Measurements from ENCODE around the gene ZBTB42.
A peak's percentile ranks its signal among the peaks of the same experiment; 100 is the strongest.
"Not testable (repeated sequence)": the region's sequence is repeated elsewhere in the genome, so short reads cannot be mapped to it uniquely, and the experiment has no call there.

The ZBTB42 gene

DNA sequence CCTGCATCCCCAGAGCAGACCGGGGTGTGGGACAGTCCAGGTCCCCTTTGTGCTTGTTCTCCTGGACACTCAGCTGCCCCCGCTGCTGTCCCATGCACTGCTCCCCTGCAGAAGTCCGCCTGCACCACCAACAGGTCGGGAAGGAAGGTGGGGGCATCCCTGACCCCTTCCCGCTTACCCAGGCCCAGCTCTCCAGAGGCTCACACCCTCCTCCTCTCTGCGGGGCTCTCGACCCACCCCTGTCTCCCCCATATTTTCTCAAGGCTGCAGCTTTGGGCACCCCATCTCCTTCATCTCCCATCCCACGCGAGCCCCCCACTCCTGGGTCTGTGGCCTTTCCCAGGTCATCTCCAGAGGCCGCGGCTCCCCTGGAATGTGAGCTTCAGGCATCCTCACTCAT lies 9.4 kb downstream of the ZBTB42 start:
- no peak for DNase-seq (ENCODE audit: low read depth in 2 of 2)

DNA sequence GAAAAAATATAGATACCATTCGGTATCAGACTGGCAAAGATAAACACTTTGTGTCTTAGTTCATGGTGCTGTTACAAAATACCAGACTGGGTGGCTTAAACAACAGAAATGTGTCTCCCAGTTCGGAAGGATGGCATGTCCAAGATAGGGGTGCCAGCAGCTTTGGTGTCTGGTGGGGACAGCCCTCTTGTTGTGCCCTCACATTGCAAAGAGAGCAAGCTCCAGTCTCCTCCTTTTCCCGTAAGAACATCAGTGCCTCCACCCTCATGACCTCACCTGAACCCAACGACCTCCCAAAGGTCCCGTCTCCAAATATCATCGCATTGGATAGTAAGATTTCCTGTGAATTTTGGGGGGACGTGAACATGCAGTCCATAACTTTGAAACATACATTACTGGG lies 12.4 kb downstream of the ZBTB42 start:
- DNase-seq (ENCODE audit: low read depth in 2 of 2) = no peak

DNA sequence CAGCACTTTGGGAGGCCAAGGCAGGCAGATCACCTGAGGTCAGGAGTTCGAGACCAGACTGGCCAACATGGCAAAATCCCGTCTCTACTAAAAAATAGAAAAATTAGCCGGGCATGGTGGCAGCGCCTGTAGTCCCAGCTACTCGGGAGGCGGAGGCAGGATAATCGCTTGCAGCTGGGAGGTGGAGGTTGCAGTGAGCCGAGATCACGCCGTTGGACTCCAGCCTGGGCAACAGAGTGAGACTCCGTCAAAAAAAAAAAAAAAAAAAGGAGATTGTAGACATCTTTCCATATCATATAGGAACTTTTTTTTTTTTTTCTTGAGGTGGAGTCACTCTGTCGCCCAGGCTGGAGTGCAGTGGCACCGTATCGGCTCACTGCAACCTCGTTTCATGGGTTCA lies 13.8 kb downstream of the ZBTB42 start:
- DNase-seq (ENCODE audit: low read depth in 2 of 2) = not testable (repeated sequence)

DNA sequence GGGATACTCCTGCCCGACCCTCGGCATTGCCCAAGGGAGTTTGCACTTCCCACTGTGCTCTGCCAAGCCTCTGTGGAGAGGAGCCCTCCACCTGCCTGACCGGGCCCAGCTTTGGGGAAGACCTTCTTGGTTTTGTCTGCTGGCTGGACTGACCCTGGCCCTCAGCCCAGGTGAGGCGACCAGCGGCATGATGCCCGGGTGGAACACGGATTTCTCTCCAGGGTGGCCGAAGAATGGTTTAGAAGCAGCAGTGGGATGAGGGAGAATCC lies 15.6 kb downstream of the ZBTB42 start:
- DNase-seq (ENCODE audit: low read depth in 2 of 2) = no peak

GRCh38 chr14:104817930-104818713 lies 17.2 kb downstream of the ZBTB42 start:
- DNase-seq (ENCODE audit: low read depth in 2 of 2) = no peak

- no peak for DNase-seq (ENCODE audit: low read depth in 2 of 2)
Observed at GRCh38 chr14:104818714-104819161, 17.8 kb downstream of the ZBTB42 start.

DNA sequence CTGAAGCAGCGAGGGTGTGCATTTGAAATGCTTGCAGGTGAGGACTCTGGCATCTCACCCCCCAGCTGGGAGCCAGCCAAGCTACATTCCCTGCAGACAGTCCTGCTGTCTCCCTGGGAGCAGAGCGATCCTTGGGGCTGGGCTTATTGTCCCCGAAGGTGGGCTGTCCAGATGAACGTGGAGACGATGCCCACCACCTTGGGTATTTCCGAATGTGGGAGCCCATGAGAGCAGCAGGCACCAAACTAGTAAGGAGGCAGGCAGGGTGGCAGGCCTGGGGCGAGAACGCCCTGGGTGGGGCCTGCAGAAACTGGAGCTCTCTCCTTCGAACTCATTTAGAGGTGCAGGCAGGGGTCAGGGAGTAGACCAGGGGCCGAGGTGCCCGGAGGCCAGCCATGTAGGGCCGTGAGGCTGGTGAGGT lies 18.5 kb downstream of the ZBTB42 start:
- no peak for DNase-seq (ENCODE audit: low read depth in 2 of 2)

GRCh38 chr14:104820669-104821228 lies 19.8 kb downstream of the ZBTB42 start:
- DNase-seq (ENCODE audit: low read depth in 2 of 2) = no peak

GRCh38 chr14:104821229-104821945 lies 20.5 kb downstream of the ZBTB42 start:
- DNase-seq (ENCODE audit: low read depth in 2 of 2) = no peak

GRCh38 chr14:104821971-104822608 lies 21.2 kb downstream of the ZBTB42 start:
- DNase-seq (ENCODE audit: low read depth in 2 of 2) = no peak

DNA sequence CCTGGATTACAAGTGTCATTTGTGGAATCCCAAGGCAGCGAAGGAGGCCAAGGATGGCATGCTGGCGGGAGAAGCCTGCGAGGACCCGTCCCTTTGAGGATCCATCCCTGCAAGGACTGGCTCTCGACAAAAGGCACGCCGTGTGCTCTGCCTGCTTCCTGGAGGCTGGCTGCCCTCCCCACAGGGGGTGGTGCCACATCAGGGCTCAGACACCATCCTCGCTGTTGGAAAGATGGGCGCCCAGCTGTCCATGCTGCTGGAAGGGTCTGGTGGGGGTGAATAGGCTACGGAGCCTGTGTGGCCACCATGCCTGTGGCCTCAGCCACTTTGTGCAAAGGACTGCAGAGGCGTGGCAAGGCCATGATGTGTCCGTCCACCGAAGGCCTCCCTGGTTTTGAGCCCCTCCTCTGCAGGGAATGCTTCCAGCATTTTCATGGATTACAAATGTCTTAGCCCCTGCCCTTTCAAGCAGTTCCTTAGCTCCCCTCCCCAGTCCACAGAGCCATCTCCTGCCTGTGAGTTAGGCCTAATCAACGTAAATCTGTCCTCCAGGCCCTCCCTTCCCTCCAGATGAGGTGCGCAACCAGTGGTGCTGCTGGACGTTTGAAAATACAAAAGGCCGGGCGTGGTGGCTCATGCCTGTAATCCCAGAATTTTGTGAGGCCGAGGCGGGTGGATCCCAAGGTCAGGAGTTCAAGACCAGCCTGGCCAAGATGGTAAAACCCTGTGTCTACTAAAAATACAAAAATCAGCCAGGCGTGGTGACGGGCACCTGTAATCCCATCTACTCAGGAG lies 22.1 kb downstream of the ZBTB42 start:
- no peak for DNase-seq (ENCODE audit: low read depth in 2 of 2)

DNA sequence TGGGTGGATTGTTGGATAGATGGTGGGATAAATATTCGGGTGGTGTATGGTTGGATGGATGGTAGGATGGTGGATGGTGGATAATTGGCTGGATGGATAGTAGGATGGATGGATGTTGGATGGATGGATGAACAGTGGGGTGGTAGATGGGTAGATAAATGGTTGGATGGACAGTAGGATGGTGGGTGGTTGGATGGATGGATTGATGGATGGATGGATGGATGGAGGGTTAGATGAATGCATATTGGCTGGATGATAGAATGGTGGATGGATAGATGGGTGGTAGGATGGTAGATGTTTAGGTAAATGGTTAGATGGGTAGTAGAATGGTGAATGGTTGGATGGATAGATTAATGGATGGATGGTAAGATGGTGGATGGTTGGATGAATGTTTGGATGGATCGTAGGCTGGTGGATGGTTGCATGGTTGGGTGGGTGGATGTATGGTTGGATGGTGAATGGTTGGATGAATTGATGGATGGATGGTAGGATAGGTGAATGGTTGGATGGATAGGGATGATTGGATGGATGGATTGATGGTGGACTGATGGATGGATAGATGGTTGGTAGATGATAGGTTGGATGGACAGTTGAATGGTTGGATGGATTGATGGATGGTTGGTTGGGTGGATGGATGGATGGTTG lies 23.6 kb downstream of the ZBTB42 start:
- DNase-seq (ENCODE audit: low read depth in 2 of 2) = no peak

- peak; percentile 81 to 86 for DNase-seq (ENCODE audit: low read depth in 2 of 2)
Observed at GRCh38 chr14:104826189-104826860, 25.4 kb downstream of the ZBTB42 start.

DNA sequence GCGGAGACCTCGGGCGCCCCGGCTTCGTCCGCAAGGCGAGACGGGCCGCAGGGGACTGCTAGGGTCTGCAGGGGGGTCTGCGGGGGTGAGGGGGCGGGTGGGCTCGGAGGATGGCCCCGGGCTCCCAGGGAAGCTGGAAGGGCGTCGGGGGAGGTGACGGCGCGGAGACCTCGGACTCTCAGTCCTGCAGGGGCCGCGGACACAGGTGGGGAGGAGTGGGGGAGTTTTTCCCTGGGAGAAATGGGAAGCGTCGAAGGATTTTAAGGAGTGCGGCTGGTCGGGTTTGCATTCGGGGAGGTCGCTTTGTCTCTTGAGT lies 25.9 kb downstream of the ZBTB42 start:
- no peak for DNase-seq (ENCODE audit: low read depth in 2 of 2)

- DNase-seq (ENCODE audit: low read depth in 2 of 2) = peak; percentile 24 to 32
Observed at GRCh38 chr14:104827177-104828055, 26.5 kb downstream of the ZBTB42 start.

DNA sequence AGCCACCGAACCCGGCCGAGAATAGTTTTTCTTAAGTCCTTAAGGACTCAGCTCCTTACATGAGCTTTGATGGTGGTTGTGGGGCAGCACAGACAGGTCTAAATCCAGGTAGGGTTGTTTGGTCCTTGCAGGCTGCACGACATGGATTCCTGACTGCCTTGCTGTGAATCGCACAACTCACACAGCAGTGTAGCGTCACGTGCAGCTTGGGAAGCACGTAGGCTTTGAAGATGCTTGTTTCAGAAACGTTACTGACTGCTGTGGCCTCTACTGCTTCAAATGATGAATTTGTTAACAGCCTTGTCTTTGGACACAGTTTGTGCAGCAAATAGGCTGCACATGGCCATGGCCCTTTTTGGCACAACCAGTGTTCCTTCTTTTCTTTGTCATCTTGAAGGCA lies 29.9 kb downstream of the ZBTB42 start:
- DNase-seq (ENCODE audit: low read depth in 2 of 2) = no peak

DNA sequence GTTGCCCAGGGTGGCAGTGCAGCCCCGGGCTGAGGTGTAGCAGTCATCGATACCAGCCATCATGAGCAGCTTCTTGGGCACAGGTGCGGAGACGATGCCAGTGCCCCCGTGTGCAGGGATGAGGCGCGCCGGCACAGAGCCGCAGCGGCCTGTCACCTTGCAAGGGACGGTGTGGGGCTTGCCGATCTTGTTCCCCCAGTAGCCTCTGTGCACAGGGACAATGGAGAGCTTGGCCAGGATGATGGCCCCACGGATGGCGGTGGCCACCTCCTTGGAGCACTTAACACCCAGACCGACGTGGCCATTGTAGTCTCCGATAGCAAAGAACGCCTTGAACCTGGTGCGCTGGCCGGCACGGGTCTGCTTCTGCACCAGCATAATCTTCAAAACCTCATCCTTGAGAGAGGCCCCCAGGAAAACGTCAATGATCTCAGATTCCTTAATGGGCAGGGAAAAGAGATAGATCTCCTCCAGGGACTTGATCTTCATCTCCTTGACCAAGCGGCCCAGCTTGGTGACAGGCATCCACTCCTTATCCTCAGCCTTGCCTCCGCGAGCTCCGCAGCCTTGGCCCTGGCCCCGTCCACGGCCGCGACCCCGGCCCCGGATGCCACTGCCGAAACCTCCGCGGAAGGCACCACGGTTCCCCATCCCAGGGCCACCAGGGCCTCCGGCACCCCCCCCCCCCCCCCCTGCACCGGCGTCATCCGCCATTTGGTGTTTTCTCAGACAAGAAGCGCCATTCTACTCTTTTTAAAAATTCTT lies 35.5 kb downstream of the ZBTB42 start:
- not testable (repeated sequence) for DNase-seq (ENCODE audit: low read depth in 2 of 2)

- DNase-seq (ENCODE audit: low read depth in 2 of 2) = no peak
Observed at GRCh38 chr14:104841730-104842129, 40.8 kb downstream of the ZBTB42 start.

- DNase-seq (ENCODE audit: low read depth in 2 of 2) = no peak
Observed at GRCh38 chr14:104843006-104843405, 42.1 kb downstream of the ZBTB42 start.

Data from stimulated activated CD8-positive, alpha-beta memory T cell treated with anti-CD3 and anti-CD28 coated beads, Interleukin-15, amount 100 ng/mL, for 48 hours (primary cell).